GM03348 (cell line): ENCODE measurements around the gene AARSD1.
"Not testable (repeated sequence)": the region's sequence is repeated elsewhere in the genome, so short reads cannot be mapped to it uniquely, and the experiment has no call there.

Experiments
- DNase-seq: peaks from one replicate; pipeline ENCODE4 v3.0.0; 2012; ENCODE audit warnings: low spot score

AARSD1 gene

DNA sequence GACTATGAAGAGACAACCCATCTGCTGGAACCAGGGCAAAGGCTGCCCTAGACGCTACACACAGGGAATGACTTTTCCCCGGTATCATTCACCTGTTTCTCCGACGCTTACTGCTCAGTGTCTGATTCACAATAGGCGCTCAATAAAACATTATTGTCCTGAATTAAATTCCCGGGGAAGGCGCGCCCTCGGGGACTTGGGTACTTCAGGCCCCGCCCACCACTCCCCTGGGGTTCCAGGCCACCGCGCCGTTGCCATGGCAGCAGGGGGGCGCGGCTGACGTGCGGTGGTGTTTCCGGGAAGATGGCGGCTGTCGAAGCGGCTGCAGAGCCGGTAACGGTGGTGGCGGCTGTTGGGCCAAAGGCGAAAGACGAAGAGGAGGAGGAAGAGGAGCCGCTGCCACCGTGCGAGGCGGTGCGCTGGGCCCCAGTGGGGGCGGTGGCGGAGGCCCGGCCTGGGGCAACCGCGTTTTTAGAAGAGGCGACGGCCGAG is 16.1 kb upstream of the AARSD1 start, which contains the start of gene RUNDC1:
Gene RUNDC1, plus strand, starts transcription at position 292 of the 492 bp plus-strand sequence. Its CDS starts 12 bp downstream, at position 304.
- peak; percentile 96 for DNase-seq

- DNase-seq, result peak; percentile 35
Observed at GRCh38 chr17:42979511-42980273, 15.4 kb upstream of the AARSD1 start, which contains the start of gene PTGES3L. Gene PTGES3L, minus strand, starts transcription at chr17:42980080. Its CDS starts 27 bp downstream, at chr17:42980053.

DNA sequence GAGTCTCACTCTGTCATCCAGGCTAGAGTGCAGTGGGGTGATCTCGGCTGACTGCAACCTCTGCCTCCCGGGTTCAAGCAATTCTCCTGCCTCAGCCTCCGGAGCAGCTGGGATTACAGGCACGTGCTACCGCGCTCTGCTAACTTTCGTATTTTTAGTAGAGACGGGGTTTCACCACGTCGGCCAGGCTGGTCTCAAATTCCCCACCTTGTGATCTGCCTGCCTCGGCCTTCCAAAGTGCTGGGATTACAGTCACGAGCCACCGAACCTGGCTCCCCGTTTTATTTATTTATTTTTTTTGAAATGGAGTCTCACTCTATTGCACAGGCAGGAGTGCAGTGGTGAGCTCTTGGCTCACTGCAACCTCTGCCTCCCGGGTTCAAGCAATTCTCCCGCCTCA is 11.4 kb upstream of the AARSD1 start:
- not testable (repeated sequence) for DNase-seq

GRCh38 chr17:42975265-42975664 is 11.0 kb upstream of the AARSD1 start:
- DNase-seq, result no peak

DNA sequence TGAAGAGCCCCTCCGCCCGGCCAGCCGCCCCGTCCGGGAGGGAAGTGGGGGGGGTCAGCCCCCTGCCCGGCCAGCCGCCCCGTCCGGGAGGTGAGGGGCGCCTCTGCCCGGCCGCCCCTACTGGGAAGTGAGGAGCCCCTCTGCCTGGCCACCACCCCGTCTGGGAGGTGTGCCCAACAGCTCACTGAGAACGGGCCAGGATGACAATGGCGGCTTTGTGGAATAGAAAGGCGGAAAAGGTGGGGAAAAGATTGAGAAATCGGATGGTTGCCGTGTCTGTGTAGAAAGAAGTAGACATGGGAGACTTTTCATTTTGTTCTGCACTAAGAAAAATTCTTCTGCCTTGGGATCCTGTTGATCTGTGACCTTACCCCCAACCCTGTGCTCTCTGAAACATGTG is 9.1 kb upstream of the AARSD1 start:
- not testable (repeated sequence) for DNase-seq

DNA sequence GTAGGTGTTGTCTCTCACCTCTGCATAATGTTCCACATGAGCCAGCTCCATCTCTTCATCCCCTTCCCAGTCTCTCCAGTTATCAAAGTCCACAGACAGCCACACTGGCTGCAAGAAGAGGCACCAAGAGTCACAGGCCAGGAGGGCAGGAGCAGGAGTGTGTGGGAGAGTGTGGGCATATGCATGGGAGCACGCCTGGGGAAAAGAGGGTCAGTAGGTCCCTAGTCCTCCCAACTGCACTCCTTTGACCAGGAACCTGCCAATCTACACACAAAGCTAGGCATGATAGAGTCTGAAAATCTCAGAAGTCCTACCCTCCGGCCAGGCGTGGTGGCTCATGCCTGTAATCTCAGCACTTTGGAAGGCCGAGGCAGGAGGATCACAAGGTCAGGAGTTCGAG is 7.3 kb upstream of the AARSD1 start:
- no peak for DNase-seq

DNA sequence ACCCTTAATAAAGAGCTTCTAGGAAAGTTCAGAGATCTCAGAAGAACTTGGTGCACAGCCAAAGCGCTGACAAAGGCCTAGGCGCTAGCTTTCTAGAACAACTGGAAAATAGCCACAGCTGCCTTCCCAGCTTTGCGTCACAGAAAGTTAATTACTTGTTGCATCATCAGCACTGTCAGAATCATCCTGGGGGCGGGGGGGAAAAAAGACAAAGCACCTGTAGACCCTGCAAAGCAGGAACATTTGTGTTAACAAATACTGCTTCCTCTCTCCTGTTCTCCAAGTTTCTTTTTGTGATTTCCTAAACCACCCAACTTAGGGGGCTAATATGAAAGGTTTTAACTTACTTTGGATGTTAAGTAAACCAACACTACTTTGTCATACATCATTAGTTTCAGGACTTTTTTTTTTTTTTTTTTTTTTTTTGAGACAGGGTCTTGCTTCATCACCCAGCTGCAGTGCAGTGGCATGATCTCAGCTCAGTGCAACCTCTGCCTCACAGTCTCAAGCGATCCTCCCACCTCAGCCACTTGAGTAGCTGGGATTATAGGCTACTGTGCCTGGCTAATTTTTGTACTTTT is 4.8 kb upstream of the AARSD1 start:
- DNase-seq, result no peak

GRCh38 chr17:42967925-42968324 is 3.7 kb upstream of the AARSD1 start:
- DNase-seq, result no peak

- no peak for DNase-seq
Observed at GRCh38 chr17:42953669-42954068, 10.6 kb downstream of the AARSD1 start.

DNA sequence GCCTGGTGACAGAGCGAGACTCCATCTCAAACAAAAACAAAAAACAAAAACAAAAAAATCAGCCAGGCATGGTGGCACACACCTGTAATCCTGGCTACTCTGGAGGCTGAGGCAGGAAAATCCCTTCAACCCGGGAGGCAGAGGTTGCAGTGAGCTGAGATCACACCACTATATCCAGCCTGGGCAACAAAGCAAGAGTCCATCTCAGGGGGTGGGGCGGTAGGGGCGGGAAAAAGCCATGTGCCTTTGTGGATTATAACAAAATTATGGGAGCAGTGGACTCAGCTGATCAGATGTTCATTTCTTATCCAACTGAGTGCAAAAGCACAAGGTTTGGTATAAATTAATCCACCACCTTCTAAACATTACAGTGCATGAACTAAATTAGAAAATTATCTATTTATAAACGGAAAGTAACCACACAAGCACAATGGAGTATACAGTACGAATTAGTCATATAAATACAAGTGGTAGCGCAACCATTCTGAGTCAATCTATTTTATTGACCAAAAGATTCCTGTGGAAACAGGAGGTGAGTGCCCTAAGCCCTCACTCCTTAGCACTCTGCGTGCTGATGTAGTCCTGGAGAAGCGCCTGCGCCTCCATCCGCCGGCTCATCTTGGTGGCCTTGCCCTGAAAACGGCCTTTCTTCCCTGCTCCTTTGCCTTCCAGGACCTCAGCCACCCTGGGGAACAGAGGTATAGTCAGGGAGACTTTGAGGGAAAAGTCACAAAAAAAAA is 14.0 kb downstream of the AARSD1 start:
- no peak for DNase-seq

DNA sequence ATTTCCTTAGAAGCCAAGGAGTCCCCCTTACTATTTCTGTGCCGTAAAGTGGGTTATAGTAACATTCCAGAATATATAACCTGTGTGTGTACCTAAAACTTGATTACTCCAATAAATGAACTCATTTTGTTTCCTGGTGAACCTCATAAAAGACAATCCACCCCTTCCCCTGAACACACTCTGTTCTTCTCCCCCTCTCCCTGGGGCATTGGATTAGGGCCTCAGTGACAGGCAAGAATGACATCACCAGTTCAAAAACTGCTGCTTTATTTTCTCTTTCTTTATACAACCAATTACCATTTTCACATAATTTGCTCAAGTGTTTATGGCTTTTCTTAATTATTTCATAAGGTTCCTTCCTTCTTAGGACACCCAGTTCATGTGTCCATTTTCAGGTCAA is 17.4 kb downstream of the AARSD1 start:
- DNase-seq, result no peak

- no peak for DNase-seq
Observed at GRCh38 chr17:42944211-42944610, 20.0 kb downstream of the AARSD1 start.

DNA sequence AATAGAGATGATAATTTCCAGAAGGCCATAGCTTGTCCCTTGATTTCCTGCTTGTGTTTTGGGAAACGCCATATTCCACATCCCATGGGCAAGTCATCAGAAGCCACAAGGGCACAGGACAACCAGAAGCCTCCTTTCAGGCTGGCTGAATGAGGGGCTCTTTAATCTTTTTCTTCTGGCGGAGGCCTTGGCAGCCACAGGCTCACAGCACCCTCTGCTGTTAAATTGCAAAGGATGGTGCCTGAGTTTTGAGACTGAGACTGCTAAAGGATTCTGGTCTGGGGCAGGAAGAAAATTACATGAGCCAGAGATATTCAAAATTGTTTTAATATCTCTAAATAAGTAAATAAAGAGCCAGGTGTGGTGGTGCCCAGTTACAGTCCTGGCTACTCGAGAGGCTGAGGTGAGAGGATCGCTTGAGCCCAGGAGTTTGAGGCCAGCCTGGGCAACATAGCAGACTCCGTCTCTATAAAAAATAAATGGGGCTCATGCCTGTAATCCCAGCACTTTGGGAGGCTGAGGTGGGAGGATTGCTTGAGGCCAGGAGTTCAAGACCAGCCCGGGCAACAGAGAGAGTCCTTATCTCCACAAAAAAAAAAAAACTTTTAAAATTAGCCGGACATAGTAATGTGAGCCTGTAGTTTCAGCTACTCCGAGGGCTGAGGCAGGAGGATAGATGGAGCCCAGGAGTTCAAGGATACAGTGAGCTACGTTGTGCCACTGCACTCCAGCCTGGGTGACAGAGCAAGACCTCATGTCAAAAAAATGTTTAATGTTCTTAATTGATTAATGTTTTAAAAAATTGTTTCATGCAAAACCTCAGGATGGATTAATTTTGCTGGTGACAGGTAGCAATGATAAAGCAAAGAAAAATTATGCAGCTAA is 26.3 kb downstream of the AARSD1 start:
- DNase-seq, result peak; percentile 76

DNA sequence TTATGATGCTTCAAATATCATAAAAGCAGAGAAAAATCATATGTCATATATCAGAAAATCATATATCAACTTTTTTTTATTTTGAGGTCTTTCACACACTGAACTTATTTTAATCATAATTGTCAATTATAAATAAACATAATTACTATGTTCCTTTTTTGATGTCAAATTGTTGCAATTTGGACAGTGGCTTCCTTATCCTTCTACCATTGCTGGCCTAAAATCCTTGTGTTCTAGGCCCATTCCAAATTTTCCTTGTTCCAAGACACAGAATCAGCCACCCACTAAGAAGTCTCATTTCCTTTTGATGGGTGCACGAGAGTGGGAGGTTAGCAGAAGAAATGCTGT is 34.8 kb downstream of the AARSD1 start:
- DNase-seq, result no peak

DNA sequence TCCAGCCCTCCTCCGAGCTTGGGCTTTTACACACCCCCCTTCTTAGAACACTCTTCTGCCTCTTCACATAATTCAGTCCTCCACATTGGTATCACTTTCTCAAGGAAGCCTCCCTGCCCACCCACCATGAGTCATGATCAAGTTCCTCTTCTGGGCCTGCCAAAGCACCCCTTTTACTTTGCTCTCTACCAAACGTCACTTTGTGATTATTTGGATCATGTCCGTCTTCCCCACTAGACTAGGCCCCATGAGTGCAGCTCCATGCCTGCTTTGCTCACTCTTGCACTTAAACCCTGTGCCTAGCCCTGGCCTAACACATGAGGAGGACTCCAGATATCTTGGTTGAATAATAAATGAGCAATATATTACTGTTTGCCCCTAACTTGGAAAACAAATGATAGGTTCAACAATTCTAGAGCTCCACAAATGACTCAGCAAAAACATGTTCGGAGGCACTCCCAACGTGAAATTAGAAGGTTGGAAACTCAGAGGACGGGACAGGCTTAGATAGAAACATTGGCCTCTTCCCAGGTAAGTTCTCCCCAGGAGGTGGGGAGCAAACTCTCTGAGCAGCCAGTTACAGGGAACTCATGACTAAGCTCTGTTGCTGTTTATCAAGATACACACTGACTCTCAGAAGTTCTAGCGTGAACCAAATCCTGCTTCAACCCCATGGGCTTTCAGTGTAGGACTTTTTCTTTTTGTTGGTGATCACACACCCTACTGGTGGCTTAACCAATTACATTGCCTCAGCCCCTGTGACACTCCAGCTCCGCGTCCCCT is 35.3 kb downstream of the AARSD1 start:
- peak; percentile 85 for DNase-seq

DNA sequence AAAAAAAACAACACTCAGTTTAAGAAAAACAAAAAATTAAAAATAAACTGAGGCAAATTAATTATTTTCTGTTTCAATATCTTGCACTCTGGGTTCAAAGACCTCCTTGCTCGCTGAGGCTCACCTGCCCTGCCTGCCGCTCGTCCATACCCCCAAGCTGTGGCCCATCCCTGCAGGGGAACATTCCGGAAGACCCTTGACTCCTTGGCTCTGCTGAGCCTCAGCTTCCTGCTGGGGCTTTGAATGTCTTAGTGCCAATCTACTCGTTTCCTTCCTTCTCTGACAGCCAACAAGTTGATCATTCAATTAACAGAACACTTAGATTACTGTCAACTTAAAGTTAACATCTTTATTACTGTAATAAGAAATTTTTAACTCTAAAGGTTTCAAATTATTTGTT is 39.4 kb downstream of the AARSD1 start:
- no peak for DNase-seq

- not testable (repeated sequence) for DNase-seq
Observed at GRCh38 chr17:42923472-42923871, 40.8 kb downstream of the AARSD1 start.

GRCh38 chr17:42922294-42922693 is 42.0 kb downstream of the AARSD1 start:
- no peak for DNase-seq

DNA sequence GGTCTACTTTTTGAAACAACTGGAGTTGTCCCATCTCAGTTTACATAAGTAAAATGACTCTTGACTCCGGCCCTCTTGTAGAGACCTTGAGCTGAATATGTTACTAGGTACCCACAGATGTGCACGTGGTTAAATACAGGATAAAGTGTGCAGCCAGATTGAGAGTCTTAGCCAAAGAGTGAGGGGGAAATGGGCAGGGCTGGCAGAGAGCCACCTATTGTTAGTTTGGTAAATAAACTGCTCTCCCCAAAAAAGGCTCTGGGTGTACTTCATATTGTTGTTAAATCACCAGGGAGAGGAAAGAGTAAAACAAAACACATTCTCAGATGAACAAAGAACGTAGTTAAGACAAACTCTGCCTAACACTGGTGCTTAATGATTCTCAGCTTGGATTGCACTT is 43.3 kb downstream of the AARSD1 start:
- no peak for DNase-seq

- DNase-seq, result no peak
Observed at GRCh38 chr17:42920106-42920900, 44.0 kb downstream of the AARSD1 start.
